HepG2 (cell line): Measurements from ENCODE around the gene POLRMT. TPM values are rescaled to one million over a fixed set of nuclear protein-coding genes. Genes with fewer than 3 reads are reported as not detected.

Source experiments
- ATAC-seq: fragments of 200-7000 bp; cut with Tn5 transposase; 3 replicates; pipeline ENCODE4 v1.9.1; 2020; ENCODE audit warnings: mild to moderate bottlenecking, moderate library complexity
- BruUV-seq: library from RNA; stranded (reverse); fragments of 400-500 nt; replicated peaks from 2 replicates; lab custom pipeline; 2021; lab: Mats Ljungman, UMichigan
- CTCF ChIA-PET: fragments of 300-600 bp; formaldehyde crosslinking; extraction: SDS; loops from one replicate; lab custom pipeline; 2021; ENCODE audit warnings: low total read pairs, inconsistent platforms, low intra/inter-chr PET ratio; lab: Yijun Ruan, JAX
- POLR2A ChIA-PET: fragments of 350-600 bp; sonication (Branson Sonifier 250); formaldehyde crosslinking; loops from one replicate; lab custom pipeline; 2020; ENCODE audit warnings: antibody characterized with exemption, inconsistent platforms; lab: Yijun Ruan, JAX
- DNase-seq: peaks from one replicate; pipeline ENCODE4 v3.0.0-alpha.2; 2015; ENCODE audit warnings: low spot score
- FAIRE-seq: peaks from 3 replicates; lab custom pipeline; 2011; peaks lifted over from hg19 to GRCh38; lab: Jason Lieb, UNC
- H2AFZ ChIP-seq: one replicate; pipeline ENCODE4 v1.6.1; 2011; ENCODE audit warnings: low read length, inconsistent platforms
- H3K27ac ChIP-seq: fragments of 300-600 bp; 3 replicates; pipeline ENCODE4 v1.8.0; 2011; ENCODE audit warnings: mixed run types, mild to moderate bottlenecking, mixed read lengths, low read length, inconsistent platforms; ENCODE audit not compliant: insufficient read depth; ENCODE audit errors: extremely low read length
- H3K27me3 ChIP-seq, 2 experiments: fragments of 200-600 bp in 1 of 2; 2 replicates in 1 of 2; 3 replicates in 1 of 2; pipeline versions ENCODE4 v1.6.0 to v1.8.0; 2011; ENCODE audit warnings: low read length in 2 of 2, mild to moderate bottlenecking in 2 of 2, moderate library complexity in 2 of 2, inconsistent platforms in 1 of 2; ENCODE audit not compliant: insufficient read depth in 2 of 2, control insufficient read depth in 1 of 2
- H3K36me3 ChIP-seq, 2 experiments: fragments of 200-600 bp in 1 of 2; replicated peaks in 1 of 2; 2 replicates in 1 of 2; 3 replicates in 1 of 2; pipeline versions ENCODE4 v1.5.1 to v1.8.0; 2011; ENCODE audit warnings: low read length in 2 of 2, inconsistent platforms in 1 of 2; ENCODE audit not compliant: insufficient read depth in 2 of 2, control insufficient read depth in 1 of 2
- H3K4me1 ChIP-seq: 2 replicates; pipeline ENCODE4 v1.5.1; 2012; ENCODE audit warnings: low read length, inconsistent platforms; ENCODE audit not compliant: insufficient read depth
- H3K4me2 ChIP-seq: 2 replicates; pipeline ENCODE4 v1.6.0; 2011; ENCODE audit warnings: low read depth, low read length, inconsistent platforms
- H3K4me3 ChIP-seq, 3 experiments: fragments of 200-600 bp in 1 of 3; sonication (generic), shearing (Covaris generic) in 1 of 3; replicated peaks in 1 of 3; 2 replicates each; pipeline ENCODE4 v1.5.1; 2011 to 2016; ENCODE audit warnings: low read length in 3 of 3, inconsistent platforms in 2 of 3, low read depth in 2 of 3, mild to moderate bottlenecking in 2 of 3, control low read depth in 1 of 3, mixed read lengths in 1 of 3; ENCODE audit not compliant: insufficient read depth in 1 of 3
- H3K79me2 ChIP-seq: one replicate; pipeline ENCODE4 v1.6.1; 2011; ENCODE audit warnings: low read length, inconsistent platforms; ENCODE audit not compliant: insufficient read depth
- H3K9ac ChIP-seq: 2 replicates; pipeline ENCODE4 v1.6.0; 2011; ENCODE audit warnings: mild to moderate bottlenecking, low read depth, low read length, inconsistent platforms; ENCODE audit not compliant: insufficient read depth
- H3K9me3 ChIP-seq: 2 replicates; pipeline ENCODE4 v1.5.1; 2012; ENCODE audit warnings: mild to moderate bottlenecking, low read length
- H4K20me1 ChIP-seq: 2 replicates; pipeline ENCODE4 v1.6.0; 2011; ENCODE audit warnings: inconsistent platforms, mild to moderate bottlenecking, low read length, moderate library complexity; ENCODE audit not compliant: insufficient read depth
- AGO2 ChIP-seq: fragments of 200-400 bp; formaldehyde crosslinking; optimal IDR thresholded peaks from 2 replicates; pipeline ENCODE3; 2017; ENCODE audit warnings: mild to moderate bottlenecking, low read depth, low read length, moderate library complexity
- ATF7 ChIP-seq, 2 experiments: fragments of 450-650 bp in 1 of 2; sonication (generic) in 1 of 2; formaldehyde crosslinking in 1 of 2; IDR thresholded peaks; 2 replicates each; pipeline versions ENCODE4 v1.4.0 to v1.6.1; 2016 to 2020; ENCODE audit warnings: antibody characterized with exemption in 1 of 2, mild to moderate bottlenecking in 1 of 2, missing genetic modification reagents in 1 of 2
- ATRX ChIP-seq: sonication (generic); formaldehyde crosslinking; IDR thresholded peaks from 2 replicates; pipeline ENCODE4 v1.4.0; 2020; ENCODE audit warnings: missing genetic modification reagents, borderline replicate concordance
- CREB3 ChIP-seq: sonication (generic); formaldehyde crosslinking; IDR thresholded peaks from 2 replicates; pipeline ENCODE4 v1.5.0; 2020; ENCODE audit warnings: missing genetic modification reagents
- FOXP1 ChIP-seq, 2 experiments: fragments of 450-650 bp in 1 of 2; IDR thresholded peaks; 2 replicates each; pipeline ENCODE4 v1.6.1; 2017 to 2018; ENCODE audit warnings: antibody characterized with exemption in 1 of 2
- NFIC ChIP-seq: IDR thresholded peaks from 2 replicates; pipeline ENCODE4 v1.6.1; 2012; ENCODE audit warnings: mild to moderate bottlenecking, low read length, inconsistent platforms
- RBFOX2 ChIP-seq: fragments of 200-400 bp; formaldehyde crosslinking; IDR thresholded peaks from 2 replicates; pipeline ENCODE4 v1.6.1; 2017; ENCODE audit warnings: low read depth, mild to moderate bottlenecking, low read length
- SSRP1 ChIP-seq: IDR thresholded peaks from 2 replicates; pipeline ENCODE4 v1.6.1; 2016; ENCODE audit warnings: control low read depth
- TCF7 ChIP-seq: sonication (generic); IDR thresholded peaks from 2 replicates; pipeline ENCODE4 v1.6.1; 2016; ENCODE audit warnings: antibody characterized with exemption, low read depth
- ZNF800 ChIP-seq: sonication (generic); formaldehyde crosslinking; IDR thresholded peaks from 2 replicates; pipeline ENCODE4 v1.4.0; 2020; ENCODE audit warnings: missing genetic modification reagents
- WGBS: methylation state at CpG from one replicate; pipeline ENCODE4 v1.1.6; 2017; ENCODE audit warnings: low lambda C conversion rate; 5-methylcytosine and 5-hydroxymethylcytosine counted together
- in situ Hi-C: cut with HindIII; loops from 2 replicates; pipeline ENCODE4 v1.10.0; 2017; ENCODE audit warnings: low pct_unique_long_range_greater_than_20kb; ENCODE audit not compliant: extremely low pct_ligation_motif_present
- intact Hi-C: fragments of 100-400 bp; cut with micrococcal nuclease; formaldehyde crosslinking; loops from one replicate; pipeline ENCODE4 v1.10.0; 2022; ENCODE audit not compliant: unreplicated experiment
- polyA plus RNA-seq, 8 experiments: library from polyadenylated mRNA; depleted of rRNA in 3 of 8; stranded (reverse) in 7 of 8; unstranded in 1 of 8; fragments of >200 nt; fragmentation: Illumina TruSeq in 4 of 8; extraction: Trizol in 4 of 8; gene quantifications; 2 replicates each; pipeline versions ENCODE4 v1.2.1 to v1.2.3, GENCODE V29; 2011 to 2016; ENCODE audit warnings: low read depth in 4 of 8, missing spikeins in 1 of 8, mixed read lengths in 1 of 8; ENCODE audit not compliant: insufficient read depth in 1 of 8
- total RNA-seq, 5 experiments: library from RNA; depleted of rRNA; stranded (reverse); fragments of >200 nt; fragmentation: Illumina TruSeq; extraction: Trizol; gene quantifications; 2 replicates each; pipeline ENCODE4 v1.2.3, GENCODE V29; 2016; ENCODE audit warnings: low read depth in 1 of 5
- TF ChIP-seq, protein P1 (sequence below), 2 experiments: sonication (generic) in 1 of 2; formaldehyde crosslinking in 1 of 2; IDR thresholded peaks; 2 replicates each; pipeline versions ENCODE4 v1.5.1 to v1.6.1; 2011 to 2020; ENCODE audit warnings: borderline replicate concordance in 1 of 2, low read depth in 1 of 2, low read length in 1 of 2, mild to moderate bottlenecking in 1 of 2, missing genetic modification reagents in 1 of 2, moderate library complexity in 1 of 2

The POLRMT gene
- total and polyA plus RNA-seq, 2 of the 13 experiments (the other 11 are each of a cell fraction or from before 2014, with no cell fraction given) = 78.0 to 101 TPM

DNA sequence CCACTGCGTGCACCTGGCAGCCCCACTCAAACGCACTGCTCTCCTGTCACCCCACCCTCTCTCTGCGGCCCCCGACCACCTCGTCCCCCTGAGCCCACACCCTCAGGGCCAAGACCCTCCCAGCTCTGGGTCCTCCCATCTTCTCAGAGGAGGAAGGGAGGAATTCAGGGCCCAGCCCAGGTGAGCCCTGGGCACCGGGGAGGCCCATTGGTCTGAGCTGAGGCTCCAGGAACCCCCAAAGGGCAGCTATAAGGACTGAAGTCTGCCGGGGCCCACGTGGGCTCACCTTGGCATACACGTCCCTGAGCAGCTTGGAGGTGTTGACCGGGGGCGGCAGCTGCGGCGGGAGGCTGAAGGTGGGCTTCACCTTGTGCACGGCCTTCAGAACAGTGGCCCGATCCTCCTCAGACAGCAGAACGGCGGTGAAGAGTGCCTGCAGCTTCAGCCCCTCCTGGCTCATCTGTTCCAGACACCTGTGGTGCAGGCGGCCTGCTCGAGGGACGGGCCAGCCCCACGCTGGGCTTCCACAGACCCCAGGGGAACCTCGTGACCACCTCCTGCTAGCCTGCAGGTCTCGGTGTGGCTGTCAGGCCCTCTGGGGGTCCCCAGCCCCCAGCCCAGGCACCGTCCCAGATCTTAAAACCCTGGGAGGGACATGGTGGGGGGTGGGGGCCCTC, 8.8 kb downstream of the POLRMT start:
- H3K9me3 ChIP-seq = no peaks in the 10 kb centered on the region
- POLR2A ChIA-PET = no interaction called here
- WGBS = 94% methylated on average over 16 of the region's 24 CpGs
- H3K36me3 ChIP-seq = peaks cover 7 to 33% of the 10 kb centered on the region in 2 experiments
- peaks cover 10% of the 10 kb centered on the region for H3K79me2 ChIP-seq
- ATAC-seq = no peak
- H4K20me1 ChIP-seq = no peaks in the 10 kb centered on the region
- H3K4me1 ChIP-seq = 0 out of 2 replicates have a peak, but pooled peaks cover 7% of the 10 kb centered on the region
- H3K4me2 ChIP-seq = no peak overlapping the region
- H3K4me3 ChIP-seq = no peak overlapping the region
- in situ Hi-C loops = no loop called here
- H2AFZ ChIP-seq = no peak overlapping the region
- no peak for FAIRE-seq
- CTCF ChIA-PET = no interaction called here
- peak; percentile 59; the same call in 1 of the 2 replicates for TF ChIP-seq RBFOX2
- TF ChIP-seq AGO2 = peak; percentile 82
- TF ChIP-seq, protein P1, sequence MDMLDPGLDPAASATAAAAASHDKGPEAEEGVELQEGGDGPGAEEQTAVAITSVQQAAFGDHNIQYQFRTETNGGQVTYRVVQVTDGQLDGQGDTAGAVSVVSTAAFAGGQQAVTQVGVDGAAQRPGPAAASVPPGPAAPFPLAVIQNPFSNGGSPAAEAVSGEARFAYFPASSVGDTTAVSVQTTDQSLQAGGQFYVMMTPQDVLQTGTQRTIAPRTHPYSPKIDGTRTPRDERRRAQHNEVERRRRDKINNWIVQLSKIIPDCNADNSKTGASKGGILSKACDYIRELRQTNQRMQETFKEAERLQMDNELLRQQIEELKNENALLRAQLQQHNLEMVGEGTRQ (IDR thresholded peaks at IDR 0.05; ENCODE audit: low read depth, low read length) = no peak
- TF ChIP-seq, protein P1 (CRISPR knock-in tag; IDR thresholded peaks at IDR 0.05; ENCODE audit: borderline replicate concordance) = no peak
- H3K27me3 ChIP-seq = no peaks in the 10 kb centered on the region
- DNase-seq = no peak
- intact Hi-C loops = no loop called here
- no peak overlapping the region for H3K27ac ChIP-seq
- no TSS peak for BruUV-seq
- no peak overlapping the region for H3K9ac ChIP-seq

DNA sequence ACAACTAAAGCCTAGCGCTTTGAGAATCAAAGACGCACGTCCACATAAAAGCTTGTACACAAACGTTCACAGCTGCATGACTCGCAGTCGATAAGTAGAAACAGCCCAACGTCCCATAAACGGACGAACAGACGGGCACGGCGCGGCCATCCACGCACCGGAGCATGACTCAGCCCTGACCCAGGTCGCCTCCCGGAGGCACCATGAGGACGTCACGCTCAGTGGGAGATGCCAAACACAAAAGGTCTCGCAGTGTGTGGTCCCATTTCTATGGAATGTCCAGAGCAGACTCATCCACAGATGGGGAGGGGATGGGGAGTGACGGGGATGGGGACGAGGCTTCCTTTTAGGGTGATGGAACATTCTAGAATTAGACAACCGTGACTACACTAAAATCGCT, 9.4 kb downstream of the POLRMT start:
- H3K4me2 ChIP-seq = no peak overlapping the region
- in situ Hi-C loops = no loop called here
- no peaks in the 10 kb centered on the region for H4K20me1 ChIP-seq
- CTCF ChIA-PET = no interaction called here
- no peak for DNase-seq
- peaks cover 7% of the 10 kb centered on the region for H3K79me2 ChIP-seq
- no TSS peak for BruUV-seq
- H3K27ac ChIP-seq = no peak overlapping the region
- H3K27me3 ChIP-seq = no peaks in the 10 kb centered on the region
- no peak for ATAC-seq
- 97% methylated on average over 20 of the region's 24 CpGs for WGBS
- H3K4me3 ChIP-seq = no peak overlapping the region
- H3K36me3 ChIP-seq = peaks cover 6 to 34% of the 10 kb centered on the region in 2 experiments
- H3K4me1 ChIP-seq = 0 out of 2 replicates have a peak, but pooled peaks cover 5% of the 10 kb centered on the region
- POLR2A ChIA-PET = no interaction called here
- no peak for FAIRE-seq
- H2AFZ ChIP-seq = no peak overlapping the region
- no peaks in the 10 kb centered on the region for H3K9me3 ChIP-seq
- intact Hi-C loops = no loop called here
- H3K9ac ChIP-seq = no peak overlapping the region
- TF ChIP-seq NFIC (no peak), ZNF800 (CRISPR knock-in tag) (no peak), TCF7 (no peak), CREB3 (no peak), FOXP1 (IDR thresholded peaks at IDR 0.05) (no peak), FOXP1 (CRISPR knock-in tag; IDR thresholded peaks at IDR 0.05) (no peak), ATRX (no peak), ATF7 (IDR thresholded peaks at IDR 0.05) (no peak), ATF7 (CRISPR knock-in tag; IDR thresholded peaks at IDR 0.05) (no peak), SSRP1 (CRISPR knock-in tag) (no peak)
